Right lobe of liver (tissue), 4 donors: ENCODE measurements around the gene FCGBP.

Experiments
- POLR2A ChIP-seq: fragments of 450-650 bp; IDR thresholded peaks from one replicate; pipeline ENCODE4 v1.6.1; 2017; ENCODE audit warnings: antibody characterized with exemption, mild to moderate bottlenecking
- TF ChIP-seq, protein P1 (sequence below), 4 donors: fragments of 200-600 bp in 3 of 4; fragments of 450-650 bp in 1 of 4; IDR thresholded peaks; one replicate each; pipeline versions ENCODE4 v1.5.1 to v1.8.0; 2016 to 2022; ENCODE audit warnings: antibody characterized with exemption in 4 of 4, mild to moderate bottlenecking in 2 of 4
- donor health status: DM: no; HTN: no; CAD: no.
- donor health status: DM: no; HTN: no; CAD: no.
- donor health status: DM: no; HTN: yes; CAD: no.

DNA sequence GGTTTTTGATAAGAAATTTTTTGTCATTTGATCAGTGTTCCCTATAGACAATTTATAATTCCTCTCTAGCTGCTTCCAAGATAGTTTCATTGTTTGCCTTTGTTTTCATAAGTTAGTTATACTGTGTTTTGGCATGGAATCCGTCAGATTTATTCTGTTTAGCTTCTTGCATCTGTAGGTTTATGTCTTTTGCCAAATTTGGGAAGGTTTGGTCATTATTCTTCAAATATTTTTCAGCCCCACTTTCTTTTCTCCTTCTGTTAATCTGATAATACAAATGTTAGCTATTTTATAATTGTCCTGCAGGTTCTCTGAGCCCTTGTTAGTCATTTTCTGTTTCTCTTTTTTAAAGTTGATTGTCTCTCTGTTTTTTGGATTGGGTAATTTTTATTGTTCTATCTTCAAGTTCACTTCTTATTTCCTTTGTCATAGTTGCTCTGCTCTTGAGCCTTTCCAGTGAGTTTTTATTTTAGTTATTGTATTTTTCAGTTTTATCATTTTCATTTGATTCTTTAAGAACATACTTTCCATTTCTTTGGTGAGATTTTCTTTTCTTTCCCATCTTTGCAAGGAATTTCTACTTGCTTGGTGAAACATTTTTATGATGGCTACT, 5.9 kb upstream of the FCGBP start:
- TF ChIP-seq, protein P1, sequence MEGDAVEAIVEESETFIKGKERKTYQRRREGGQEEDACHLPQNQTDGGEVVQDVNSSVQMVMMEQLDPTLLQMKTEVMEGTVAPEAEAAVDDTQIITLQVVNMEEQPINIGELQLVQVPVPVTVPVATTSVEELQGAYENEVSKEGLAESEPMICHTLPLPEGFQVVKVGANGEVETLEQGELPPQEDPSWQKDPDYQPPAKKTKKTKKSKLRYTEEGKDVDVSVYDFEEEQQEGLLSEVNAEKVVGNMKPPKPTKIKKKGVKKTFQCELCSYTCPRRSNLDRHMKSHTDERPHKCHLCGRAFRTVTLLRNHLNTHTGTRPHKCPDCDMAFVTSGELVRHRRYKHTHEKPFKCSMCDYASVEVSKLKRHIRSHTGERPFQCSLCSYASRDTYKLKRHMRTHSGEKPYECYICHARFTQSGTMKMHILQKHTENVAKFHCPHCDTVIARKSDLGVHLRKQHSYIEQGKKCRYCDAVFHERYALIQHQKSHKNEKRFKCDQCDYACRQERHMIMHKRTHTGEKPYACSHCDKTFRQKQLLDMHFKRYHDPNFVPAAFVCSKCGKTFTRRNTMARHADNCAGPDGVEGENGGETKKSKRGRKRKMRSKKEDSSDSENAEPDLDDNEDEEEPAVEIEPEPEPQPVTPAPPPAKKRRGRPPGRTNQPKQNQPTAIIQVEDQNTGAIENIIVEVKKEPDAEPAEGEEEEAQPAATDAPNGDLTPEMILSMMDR (IDR thresholded peaks at IDR 0.05) = no peak
- TF ChIP-seq POLR2A = no peak
